ENCODE data around the gene PRKCH.
"Not testable (repeated sequence)": the region's sequence is repeated elsewhere in the genome, so short reads cannot be mapped to it uniquely, and the experiment has no call there.

PRKCH gene

DNA sequence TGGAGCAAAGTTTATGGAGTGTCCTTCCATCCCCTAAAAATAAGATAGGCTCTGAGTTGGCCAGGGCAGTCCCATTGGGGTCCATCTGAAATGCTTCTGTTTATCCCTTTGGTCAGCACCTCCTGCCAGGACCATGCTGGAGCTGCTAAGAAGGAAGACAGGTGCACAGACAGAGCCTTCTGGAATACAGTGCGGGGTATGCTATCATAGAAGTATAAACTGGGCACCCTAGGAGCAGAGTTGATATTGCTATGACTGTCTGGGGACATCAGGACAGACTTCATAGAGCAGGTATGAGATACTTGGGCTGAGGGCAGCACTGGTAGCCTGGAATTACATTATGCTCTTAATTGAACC lies 203.5 kb downstream of the PRKCH start:
- TF ChIP-seq, protein P1, sequence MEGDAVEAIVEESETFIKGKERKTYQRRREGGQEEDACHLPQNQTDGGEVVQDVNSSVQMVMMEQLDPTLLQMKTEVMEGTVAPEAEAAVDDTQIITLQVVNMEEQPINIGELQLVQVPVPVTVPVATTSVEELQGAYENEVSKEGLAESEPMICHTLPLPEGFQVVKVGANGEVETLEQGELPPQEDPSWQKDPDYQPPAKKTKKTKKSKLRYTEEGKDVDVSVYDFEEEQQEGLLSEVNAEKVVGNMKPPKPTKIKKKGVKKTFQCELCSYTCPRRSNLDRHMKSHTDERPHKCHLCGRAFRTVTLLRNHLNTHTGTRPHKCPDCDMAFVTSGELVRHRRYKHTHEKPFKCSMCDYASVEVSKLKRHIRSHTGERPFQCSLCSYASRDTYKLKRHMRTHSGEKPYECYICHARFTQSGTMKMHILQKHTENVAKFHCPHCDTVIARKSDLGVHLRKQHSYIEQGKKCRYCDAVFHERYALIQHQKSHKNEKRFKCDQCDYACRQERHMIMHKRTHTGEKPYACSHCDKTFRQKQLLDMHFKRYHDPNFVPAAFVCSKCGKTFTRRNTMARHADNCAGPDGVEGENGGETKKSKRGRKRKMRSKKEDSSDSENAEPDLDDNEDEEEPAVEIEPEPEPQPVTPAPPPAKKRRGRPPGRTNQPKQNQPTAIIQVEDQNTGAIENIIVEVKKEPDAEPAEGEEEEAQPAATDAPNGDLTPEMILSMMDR (IDR thresholded peaks at IDR 0.05; ENCODE audit: insufficient read depth, low read depth, low read length, missing control alignments) = no peak

DNA sequence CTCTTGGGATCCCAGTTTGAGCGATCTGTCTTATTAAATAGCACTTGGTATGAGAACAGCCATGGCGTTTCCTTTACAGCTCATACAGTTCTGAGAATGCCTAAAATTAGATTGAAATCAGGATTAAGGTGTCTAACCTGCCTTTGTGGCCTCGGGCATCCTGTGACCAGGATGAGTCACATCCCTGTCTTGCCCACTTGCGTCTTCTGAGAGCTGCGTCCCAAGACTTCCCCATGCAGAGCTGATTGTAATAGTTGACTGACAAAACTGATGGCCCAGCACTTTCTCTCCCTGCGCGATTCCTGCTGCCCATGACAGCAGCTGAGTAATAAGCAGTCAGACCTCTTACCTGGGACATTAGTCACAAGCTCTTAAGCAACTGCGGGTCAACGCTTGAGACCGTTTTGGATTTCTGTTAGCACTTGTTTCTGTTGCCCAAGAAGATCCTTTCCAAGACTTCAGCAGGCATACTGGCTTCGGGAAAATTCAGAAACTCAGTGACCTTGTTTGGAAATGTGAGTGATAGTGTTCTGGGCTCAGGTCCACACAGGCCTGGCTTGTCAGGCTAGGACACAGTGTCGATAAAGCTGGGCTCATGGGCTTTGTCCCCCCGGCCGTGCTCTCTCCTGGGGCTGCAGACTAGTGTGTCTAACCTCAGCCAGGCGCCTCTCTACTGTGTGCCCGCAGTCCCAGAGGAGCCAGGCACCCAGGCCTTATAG lies 204.1 kb downstream of the PRKCH start:
- H3K4me3 ChIP-seq (ENCODE audit: low read length) = no peak overlapping the region
- TF ChIP-seq, protein P1 (IDR thresholded peaks at IDR 0.05; ENCODE audit: insufficient read depth, low read depth, low read length, missing control alignments) = no peak
- DNase-seq (ENCODE audit: low read depth) = peak; percentile 100

More for the DNA sequence above, 203.5 kb downstream of the PRKCH start:
- H3K4me3 ChIP-seq (ENCODE audit: low read length) = no peak overlapping the region
- DNase-seq (ENCODE audit: low read depth) = no peak

DNA sequence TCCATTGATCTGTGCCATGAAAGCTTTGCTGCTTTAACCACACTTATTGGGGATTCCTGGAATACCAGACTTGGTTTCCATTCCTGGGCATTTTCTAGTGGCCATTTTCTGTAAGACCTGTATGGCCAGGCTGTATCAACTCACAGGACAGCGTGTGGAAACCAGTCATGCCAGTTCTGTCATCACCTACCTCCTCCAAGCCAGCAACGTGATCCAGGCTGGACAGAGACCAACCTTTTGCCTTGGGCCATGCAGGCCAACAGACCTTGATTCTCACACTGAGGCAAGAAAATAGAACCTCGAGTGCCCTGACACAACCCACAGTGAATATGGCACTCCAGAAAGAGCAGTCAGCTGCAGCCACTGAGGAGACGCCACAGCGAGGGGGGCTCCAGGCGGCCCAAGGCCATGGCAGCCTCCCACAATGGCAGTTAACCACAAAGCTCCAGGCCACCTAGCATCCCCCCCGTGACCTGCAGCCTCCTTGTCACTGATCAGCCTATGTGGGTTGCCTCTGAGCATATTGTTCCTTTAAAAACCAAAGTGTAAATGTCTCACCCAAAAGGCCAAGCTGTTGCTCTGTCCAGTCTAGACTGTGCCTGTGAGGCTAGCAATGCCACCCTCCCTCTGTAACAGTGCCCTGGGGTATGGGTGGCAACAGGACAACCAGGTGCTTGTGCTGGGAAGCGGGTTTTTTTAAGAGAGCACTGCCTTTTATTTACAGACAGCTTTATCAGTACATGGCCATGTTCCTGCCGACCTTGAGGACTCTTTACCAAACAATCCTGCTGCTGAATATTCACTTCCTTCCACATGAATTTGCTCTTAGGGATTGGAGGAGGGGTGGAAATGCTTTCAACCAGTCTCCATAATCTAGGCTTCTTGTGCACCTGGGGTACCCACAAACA lies 205.3 kb downstream of the PRKCH start:
- no peak overlapping the region for H3K4me3 ChIP-seq (ENCODE audit: low read length)
- DNase-seq (ENCODE audit: low read depth) = peak; percentile 73
- TF ChIP-seq, protein P1 (IDR thresholded peaks at IDR 0.05; ENCODE audit: insufficient read depth, low read depth, low read length, missing control alignments) = no peak

DNA sequence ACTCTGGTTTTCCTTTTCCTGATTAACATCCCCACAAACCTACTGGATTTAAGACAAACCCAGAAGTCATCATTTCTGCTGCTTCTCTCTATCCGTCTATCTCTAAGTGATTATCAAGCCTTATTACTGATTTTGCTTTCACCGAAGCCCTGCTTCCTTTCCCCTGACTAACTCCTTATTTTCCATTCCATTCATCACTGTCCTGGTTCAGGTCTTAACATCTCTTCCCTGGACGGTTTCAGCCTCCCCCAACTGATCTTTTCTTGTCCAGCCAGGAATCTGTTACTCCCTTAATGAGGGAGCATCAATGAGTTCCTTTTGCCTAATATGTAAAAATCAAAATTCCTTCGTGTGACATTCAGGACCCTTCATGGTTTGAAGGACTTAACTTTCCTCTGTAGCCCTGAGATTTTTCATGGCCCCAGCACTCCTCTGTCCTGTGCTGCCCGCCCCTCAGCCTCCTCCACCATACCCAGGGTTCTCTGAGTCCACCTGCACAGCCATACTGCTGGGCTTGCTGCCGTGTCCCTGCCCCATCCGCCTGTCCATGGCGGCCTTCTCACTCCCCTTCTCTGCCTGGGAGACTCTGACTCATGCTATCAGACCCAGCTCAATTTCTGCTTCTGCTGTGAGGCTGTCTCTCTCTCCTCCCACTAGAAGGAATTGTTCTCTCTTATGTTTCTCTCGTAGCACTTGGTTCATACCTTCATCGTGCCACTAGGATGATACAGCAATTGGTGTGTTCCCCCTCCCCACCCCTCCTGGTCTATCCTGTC lies 206.1 kb downstream of the PRKCH start:
- peak; percentile 67 for DNase-seq (ENCODE audit: low read depth)
- no peak overlapping the region for H3K4me3 ChIP-seq (ENCODE audit: low read length)
- TF ChIP-seq, protein P1 (IDR thresholded peaks at IDR 0.05; ENCODE audit: insufficient read depth, low read depth, low read length, missing control alignments) = no peak

DNA sequence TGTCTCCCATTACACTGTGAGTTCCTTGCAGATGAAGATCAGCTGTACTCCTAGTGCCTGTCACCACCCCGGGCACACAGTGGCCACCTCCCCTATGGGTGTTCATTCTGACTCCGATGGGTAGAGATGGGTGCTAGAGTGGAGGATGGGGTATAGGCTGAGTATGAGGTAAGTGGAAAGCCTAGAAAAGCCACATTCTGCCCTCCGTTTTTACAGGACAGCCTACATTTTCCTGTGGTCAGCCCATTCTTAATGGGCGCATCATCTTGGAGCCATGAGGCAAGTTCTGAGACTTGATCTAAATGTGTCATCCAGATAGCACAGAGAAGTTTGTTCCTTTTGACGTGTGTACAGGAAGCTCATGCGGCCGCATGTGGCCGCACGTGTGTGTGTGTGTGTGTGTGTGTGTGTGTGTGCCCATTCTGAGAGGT lies 207.2 kb downstream of the PRKCH start:
- DNase-seq (ENCODE audit: low read depth) = peak; percentile 81
- TF ChIP-seq, protein P1 (IDR thresholded peaks at IDR 0.05; ENCODE audit: insufficient read depth, low read depth, low read length, missing control alignments) = no peak
- no peak overlapping the region for H3K4me3 ChIP-seq (ENCODE audit: low read length)

DNA sequence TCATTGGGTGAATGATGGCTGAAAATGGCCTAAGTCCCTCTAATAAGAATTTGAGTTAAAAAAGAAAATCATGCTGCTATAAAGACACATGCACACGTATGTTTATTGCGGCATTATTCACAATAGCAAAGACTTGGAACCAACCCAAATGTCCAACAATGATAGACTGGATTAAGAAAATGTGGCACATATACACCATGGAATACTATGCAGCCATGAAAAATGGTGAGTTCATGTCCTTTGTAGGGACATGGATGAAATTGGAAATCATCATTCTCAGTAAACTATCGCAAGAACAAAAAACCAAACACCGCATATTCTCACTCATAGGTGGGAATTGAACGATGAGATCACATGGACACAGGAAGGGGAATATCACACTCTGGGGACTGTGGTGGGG lies 208.0 kb downstream of the PRKCH start:
- not testable (repeated sequence) for DNase-seq (ENCODE audit: low read depth); H3K4me3 ChIP-seq (ENCODE audit: low read length)

DNA sequence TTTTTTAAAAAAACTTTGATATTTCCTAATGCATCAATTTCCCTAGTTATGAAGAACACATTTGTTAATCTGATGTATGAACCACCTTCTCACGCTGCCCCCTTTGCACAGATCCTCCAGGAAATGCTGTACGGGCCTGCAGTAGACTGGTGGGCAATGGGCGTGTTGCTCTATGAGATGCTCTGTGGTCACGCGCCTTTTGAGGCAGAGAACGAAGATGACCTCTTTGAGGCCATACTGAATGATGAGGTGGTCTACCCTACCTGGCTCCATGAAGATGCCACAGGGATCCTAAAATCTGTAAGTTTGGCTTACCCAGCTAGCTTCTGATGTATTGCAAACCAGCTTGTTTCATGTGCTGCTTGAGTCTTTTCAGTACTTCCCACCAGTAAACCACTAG lies 208.9 kb downstream of the PRKCH start:
- TF ChIP-seq, protein P1 (IDR thresholded peaks at IDR 0.05; ENCODE audit: insufficient read depth, low read depth, low read length, missing control alignments) = no peak
- no peak overlapping the region for H3K4me3 ChIP-seq (ENCODE audit: low read length)
- DNase-seq (ENCODE audit: low read depth) = no peak

Data from epithelial cell of esophagus (primary cell).